GM21786 (cell line): ENCODE data around the gene MAGEA9.
"Not testable (repeated sequence)": the region's sequence is repeated elsewhere in the genome, so short reads cannot be mapped to it uniquely, and the experiment has no call there.

ENCODE experiments used
- ATAC-seq: cut with Tn5 transposase; IDR thresholded peaks from one replicate; pipeline ENCODE4 v1.9.1; 2021; ENCODE audit not compliant: unreplicated experiment

Gene MAGEA9

DNA sequence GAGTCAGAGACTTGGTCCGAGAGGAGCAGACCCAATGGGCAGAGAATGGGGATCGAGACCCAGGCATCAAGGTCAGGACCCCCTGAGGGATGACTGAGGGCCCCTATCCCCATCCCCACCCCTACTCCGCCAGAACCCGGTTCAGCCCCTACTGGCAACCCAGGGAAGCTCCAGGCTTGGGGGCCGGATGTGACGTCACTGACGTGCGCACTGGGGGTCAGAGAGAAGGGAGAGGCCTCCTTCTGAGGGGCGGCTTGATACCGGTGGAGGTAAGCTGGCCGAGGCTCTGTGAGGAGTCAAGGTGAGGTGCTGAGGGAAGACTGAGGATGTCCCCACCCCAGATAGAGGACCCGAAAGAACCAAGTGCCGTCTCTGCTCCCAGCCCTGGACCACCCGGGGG lies at the start of gene MAGEA9:
MAGEA9 (plus strand) TSS at position 204 of the 400 bp plus-strand sequence. CDS start 4,281 bp downstream, outside the sequence.
- ATAC-seq = not testable (repeated sequence)

- ATAC-seq = not testable (repeated sequence)
Measured at GRCh38 chrX:149742269-149742668, 39.5 kb upstream of the MAGEA9 start.

- not testable (repeated sequence) for ATAC-seq
Measured at GRCh38 chrX:149746390-149747007, 35.2 kb upstream of the MAGEA9 start.

GRCh38 chrX:149757206-149758067 lies 24.3 kb upstream of the MAGEA9 start:
- ATAC-seq = no peak

DNA sequence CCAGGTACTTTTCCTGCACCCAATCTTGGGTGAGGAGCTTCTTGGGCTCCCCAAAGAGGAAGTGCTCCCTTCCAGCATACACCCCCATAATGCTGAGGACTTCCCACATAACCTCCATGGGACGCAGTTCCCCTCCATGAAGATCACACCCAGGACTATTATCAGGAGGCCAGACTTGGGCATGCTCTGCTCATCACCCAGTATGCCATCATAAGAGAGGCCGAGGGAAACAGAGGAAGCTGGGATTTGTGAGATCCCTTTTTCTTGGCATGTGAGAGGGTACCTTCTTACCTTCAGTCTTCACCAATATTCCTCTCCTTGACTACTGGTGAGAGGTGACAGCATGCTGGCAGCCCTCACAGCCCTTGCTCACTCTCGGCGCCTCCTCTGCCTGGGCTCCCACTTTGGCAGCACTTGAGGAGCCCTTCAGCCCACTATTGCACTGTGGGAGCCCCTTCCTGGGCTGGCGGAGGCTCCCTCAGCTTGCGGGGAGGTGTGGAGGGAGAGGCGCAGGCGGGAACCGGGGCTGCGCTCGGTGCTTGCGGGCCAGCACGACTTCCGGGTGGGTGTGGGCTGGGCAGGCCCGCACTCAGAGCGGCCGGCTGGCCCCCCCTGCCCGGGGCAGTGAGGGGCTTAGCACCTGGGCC lies 23.5 kb upstream of the MAGEA9 start:
- ATAC-seq = no peak

DNA sequence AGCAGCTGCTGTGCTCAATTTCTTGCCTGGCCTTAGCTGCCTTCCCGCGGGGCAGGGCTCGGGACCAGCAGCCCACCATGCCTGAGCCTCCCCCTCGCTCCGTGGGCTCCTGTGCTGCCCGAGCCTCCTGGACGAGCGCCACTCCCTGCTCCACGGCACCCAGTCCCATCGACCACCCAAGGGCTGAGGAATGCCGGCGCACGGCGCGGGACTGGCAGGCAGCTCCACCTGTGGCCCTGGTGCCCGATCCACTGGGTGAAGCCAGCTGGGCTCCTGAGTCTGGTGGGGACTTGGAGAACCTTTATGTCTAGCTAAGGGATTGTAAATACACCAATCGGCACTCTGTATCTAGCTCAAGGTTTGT lies 23.0 kb upstream of the MAGEA9 start:
- not testable (repeated sequence) for ATAC-seq

DNA sequence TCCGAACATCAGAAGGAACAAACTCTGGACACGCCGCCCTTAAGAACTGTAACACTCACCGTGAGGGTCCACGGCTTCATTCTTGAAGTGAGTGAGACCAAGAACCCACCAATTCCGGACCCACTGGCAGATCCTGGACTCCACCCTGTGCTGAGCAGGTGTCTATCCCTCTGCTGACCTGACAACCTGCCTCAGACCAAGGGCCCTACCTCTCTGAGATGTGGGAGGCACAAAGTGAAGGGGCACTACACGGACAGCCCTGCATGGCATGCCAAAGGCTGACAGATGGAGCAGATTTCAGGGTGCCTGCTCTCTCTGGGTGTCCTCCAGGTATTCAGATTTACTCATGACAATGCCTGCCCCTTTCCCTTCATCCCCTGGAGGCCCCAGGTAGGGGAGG lies 21.9 kb upstream of the MAGEA9 start:
- ATAC-seq = no peak

DNA sequence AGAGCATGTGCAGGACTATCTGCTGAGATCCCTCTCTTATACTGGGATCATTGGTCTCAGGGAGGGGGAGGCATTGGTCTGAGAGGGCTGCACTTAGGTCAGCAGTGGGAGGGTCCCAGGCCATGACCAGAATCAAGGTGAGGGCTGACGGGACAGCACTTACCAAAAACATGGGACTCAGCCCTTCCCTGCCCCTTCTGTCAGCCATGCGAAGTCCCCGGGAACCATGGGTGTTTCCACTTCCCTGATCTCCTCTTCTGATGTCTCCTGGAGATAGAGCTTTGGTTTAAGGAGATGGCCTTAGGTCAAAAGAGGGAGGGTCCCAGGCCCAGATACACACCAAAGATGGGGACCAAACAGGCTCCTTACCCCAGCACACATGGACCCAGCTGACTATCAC lies 20.8 kb upstream of the MAGEA9 start:
- ATAC-seq = no peak

DNA sequence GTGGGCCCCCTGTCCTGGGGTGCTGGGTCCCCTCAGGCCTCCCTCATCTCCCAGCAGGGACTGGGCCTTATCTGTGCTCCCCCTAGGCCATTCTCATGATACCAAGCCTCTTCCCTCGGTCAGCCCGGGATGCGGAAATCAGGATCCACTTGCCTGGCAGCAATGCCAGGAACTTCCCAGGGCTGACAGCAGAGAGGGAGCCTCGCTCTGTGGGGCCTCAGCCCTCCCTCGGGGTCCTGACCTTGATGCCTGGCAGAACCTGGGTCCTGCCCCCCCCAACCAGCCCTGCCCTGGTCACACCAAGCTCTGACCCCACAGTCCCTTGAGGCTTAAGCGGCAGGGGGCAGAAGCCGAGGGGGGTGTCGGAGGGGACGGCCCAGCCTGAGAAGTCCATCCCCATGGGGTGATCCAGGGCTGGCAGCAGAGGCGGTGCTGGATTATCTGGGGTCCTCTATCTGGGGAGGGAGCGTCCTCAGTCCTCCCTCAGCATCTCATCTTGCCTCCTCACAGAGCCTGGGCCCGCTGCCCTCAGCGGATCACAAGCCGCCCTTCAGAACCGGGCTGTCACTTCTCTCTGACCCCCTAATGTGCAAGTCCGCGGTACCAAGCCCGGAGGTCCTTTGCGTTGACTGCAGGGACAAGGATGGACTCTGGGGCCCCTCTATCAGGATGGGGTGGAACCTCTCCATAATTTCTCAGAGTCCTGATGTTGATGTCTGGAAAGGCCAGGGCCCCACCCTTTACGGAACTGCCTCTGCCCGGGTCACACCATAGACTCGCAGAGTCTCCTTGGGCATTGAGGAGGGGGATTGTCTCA lies 19.7 kb upstream of the MAGEA9 start:
- ATAC-seq = not testable (repeated sequence)

DNA sequence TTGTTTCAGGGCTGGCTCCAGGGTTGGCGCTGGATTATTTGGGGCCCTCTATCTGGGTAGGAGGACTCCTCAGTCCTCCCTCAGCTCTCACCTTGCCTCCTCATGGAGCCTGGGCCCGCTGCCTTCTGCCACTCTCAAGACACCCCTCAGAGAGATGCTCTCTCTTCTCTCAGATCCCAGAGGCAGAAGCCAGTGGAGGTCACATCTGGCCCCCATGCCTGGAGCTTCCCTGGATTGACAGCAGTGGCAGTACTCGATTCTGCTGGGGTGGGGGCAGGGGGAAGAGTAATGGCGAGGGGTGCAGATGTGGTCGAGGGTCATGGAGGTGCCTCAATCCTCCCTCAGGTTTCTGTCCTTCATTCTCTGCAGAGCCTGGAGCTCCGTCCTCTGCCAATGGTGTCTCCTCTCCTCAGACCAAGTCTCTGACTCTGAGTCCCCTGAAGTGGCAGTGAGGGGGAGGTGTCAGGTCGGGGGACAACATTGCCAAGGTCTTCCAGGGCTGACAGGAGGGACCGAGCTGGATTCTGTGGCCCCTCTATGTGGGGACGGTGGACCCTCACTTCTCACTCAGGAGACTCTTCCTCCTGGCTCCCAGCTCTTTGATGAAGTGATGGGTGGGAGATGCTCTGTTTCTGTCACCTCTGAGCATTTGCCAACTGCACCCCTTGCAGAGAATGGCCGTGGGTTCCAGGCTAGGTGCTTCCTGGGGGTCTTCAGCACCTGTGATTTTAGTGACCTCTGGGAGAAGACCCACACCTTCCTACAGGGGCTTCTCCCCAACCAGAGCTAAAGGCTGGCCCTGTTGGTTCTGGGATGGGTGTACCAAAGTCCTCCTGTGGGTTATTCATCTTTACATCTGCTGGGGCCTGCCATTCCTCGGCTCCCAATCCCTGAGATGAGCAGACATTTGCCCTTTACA lies 18.8 kb upstream of the MAGEA9 start:
- ATAC-seq = no peak

DNA sequence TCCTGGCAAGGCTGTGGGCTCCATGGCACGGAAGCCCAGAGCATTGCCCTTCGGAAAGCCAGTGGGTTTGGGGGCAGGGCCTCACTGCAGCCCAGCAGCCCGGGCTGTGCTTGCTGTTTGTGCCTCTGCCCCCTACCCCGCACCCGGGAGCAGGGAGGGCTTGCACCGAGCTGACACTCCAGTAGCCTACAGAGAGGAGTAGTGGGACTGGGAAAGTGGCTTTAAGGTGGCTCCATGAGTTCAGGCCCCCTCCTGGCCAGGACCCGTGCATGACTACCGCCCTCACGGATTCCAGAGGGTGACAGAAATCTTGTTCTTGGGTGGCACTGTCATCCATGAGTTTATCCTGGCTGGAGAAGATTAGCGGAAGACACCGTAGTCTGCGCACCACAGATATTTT lies 11.4 kb upstream of the MAGEA9 start:
- ATAC-seq = not testable (repeated sequence)

DNA sequence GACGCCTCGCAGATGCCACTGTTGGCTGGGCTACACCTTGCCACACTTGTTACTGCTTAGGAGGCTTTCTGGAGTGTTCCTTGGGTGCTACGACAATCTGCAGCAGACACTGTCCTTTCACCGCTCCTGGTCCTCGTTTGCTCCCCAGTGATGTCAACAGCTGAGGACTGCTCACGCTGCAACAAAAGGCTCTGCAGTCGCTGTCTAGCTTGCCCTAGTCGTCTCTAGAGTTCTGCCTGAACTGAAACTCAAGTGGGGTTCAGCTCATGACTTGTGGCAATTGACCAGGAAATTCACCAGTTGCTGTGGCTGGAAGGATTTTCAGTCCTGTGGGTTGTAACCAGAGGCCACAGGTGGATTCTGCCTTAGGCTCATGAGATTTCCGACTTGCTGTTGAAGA lies 8.7 kb upstream of the MAGEA9 start:
- ATAC-seq = not testable (repeated sequence)

DNA sequence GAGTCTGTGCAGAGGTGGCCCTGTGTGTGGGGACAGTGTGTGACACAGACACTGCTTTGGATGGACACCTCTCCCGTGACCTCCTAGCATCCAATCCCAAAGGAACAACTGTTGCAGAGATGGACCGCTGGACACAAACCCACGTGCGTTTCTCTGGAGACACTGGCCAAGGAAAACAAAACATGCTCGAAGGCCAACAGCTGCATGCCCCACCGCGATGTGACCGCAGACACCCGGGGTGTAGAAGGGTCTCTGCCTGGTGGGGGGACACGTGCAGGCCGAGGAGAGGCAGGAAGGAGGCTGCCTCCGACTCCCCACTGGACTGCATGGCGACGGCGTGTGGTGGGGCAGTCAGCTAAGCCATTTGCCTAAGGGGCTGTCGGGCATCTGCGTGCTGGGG lies 8.0 kb upstream of the MAGEA9 start, which contains the start of gene HSFX1:
HSFX1 (plus strand) TSS at position 301 of the 400 bp plus-strand sequence. CDS start 614 bp downstream, outside the sequence.
- not testable (repeated sequence) for ATAC-seq

- not testable (repeated sequence) for ATAC-seq
Measured at GRCh38 chrX:149777999-149778398, 3.7 kb upstream of the MAGEA9 start.

DNA sequence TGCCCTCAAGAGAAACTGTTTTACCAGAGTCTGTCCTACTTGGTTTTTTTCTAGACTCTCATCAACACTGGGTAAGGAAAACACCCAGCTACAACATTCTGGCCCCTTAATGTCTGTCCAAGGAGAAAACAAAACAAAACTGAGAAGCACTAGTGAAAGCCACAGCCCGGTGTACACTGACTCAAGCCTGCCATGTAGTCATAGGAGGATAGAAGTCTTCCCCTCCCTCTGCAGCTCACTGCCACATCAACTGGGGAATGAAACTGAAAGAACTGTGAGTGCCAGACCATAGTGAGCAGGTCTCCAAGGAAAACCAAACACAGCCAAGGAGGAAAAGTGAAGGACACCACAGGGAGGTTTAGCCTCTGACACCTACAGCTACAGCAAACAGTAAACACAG lies 13.8 kb downstream of the MAGEA9 start:
- peak; percentile 99 for ATAC-seq

- no peak for ATAC-seq
Measured at GRCh38 chrX:149799095-149799714, 17.5 kb downstream of the MAGEA9 start.

DNA sequence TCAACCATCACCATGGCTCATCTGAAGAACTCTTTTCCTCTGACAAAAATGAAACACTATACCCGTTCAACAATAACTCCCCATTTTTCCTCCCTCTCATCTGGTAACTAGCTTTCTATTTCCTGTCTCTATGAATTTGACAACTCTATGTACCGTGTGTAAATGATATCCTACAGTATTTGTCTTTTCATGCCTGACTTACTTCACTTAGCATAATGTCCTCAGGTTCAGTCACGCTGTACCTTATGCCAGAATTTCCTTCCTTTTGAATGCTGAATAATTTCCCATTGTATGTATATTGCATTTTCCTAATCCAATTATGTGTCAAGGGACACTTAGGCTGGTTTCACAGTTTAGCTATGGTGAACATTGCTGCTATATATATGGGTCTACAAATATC lies 18.2 kb downstream of the MAGEA9 start:
- no peak for ATAC-seq

DNA sequence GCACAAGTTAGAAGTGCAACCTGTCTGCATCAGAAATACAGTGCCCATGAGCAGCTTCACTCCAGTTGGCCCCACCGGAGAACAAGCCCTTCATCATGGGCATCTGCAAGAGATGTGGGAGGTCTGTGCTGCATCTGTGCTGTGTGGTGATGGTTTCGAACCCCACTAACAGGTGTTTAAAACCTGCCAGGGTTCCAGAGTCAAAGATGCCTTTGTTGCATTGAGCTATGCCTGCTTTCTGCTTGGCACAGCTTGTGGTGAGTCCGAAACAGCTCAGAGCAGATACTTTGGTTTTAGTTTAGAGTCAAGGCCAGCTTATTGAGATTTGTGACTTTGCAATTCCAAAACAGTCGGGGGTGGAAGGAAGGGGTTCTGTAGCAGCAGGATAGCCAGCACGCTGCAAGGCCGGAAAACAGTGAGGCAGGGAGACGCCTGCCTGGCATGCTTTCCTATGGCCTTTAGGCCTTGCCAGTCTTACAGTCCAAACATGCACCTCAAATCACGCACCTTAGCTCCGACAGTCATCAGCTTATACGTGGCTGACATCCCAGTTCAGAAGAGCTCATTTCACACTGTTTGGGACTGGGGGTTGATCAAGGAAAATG lies 21.8 kb downstream of the MAGEA9 start:
- ATAC-seq = no peak

- no peak for ATAC-seq
Measured at GRCh38 chrX:149804102-149804501, 22.4 kb downstream of the MAGEA9 start.
